NCI-H2227 (cell line): ENCODE data around the gene SRSF1.
"Not testable (repeated sequence)": the region's sequence is repeated elsewhere in the genome, so short reads cannot be mapped to it uniquely, and the experiment has no call there.

Experiments
- DNase-seq: peaks from one replicate; lab custom pipeline; 2025; ENCODE audit not compliant: unreplicated experiment; lab: John Stamatoyannopoulos, UW

Gene SRSF1

DNA sequence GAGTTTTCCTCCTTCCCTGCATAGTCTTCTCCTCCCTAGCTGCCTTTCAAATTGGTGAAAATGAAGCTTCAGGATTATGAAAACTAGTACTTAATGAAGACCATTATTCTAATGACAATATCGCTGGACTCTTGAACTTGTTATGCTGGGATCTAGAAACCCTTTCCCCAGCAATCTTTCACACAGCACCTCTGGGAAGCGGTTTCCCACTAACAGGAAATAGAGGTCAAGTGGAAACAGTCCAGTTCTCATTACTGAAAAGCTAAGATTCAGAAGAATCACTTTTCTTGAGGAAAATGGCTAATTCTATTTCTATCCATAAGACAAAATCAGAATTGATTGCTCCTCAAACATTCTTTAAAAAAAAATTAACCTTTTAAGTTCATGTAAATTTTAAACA lies 17.0 kb downstream of the SRSF1 start:
- DNase-seq: no peak

DNA sequence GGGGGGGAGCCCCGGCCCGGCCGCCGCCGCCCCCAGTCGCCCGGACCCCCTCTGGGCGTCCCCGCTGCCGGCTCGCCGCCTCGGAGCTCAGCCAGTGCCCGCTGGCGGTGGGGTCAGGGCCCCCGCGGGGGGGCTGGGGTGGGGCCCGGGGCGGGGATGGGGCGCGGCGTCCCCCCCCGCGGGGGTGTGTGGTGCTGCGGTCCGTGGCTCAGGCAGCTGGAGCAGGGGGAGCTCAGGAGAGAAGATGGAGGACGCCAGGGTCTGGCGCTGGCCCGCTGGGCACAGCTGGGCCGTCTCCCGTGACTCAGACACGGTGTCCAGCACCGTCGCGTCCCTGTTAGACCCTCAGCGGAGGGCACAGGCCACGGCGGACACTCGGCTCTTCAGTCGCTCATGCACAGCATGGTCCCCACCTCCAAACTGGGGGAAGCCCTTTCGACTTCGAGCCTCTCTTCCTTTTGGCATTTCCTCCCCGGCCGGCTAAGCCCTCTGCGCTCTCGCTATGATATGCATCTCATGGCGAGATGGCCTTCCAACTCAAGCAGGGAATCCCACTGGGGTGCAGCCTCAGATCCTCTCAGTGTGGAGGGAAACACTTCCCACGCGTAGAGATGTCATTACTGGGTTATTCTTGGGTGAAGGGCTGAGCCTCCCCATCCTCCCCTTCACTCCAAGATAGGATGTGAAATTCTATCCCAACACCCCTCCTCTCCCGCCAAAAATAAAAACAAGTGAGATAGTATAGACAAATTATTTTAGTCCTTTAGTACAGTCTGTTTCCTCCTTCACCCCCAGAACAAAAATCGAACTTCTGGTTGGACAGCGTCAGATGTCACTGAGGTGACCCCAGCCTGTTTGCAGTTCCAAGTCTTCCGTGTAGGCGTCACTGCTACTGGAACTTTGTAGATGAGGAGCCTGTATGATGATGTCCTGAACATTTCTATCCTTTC lies 18.5 kb downstream of the SRSF1 start:
- DNase-seq: peak; percentile 88

DNA sequence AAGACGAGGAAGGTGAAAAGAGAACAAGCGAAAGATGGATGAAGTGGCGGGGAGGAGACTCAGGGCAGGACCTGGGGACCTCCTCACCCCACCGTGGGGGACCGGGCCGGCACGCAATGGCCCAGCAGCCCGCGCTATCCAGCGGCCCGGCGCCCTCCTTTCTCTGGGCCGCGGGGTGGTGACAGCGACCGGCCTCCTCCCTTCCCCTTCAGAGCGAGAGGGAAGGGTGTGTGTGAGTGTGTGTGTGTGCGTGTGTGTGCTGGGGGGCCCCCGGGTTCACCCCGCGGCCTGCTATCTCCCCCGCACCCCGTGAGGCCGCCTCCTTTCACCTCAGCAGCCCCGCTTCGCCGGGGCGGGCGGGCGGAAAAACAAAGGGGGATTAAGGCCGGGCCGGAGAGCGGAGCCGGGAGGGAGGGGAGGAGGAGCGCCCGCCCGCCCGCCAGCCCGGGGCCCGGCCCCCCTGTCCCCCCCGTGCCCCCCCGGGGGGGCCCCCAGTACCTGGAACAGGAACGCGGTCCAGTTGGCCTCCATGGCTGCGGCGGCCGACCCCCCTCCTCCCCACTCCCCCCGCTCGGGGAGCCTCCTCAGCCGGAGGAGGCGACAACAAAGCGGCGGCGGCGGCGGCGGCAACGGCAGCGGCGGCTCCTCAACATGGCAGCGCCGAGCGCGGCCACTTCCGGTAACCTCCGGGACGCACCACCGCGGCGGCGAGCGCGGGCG lies 19.3 kb downstream of the SRSF1 start, which contains the start of gene VEZF1:
Gene VEZF1 (minus strand): TSS at position 674 of the 720 bp plus-strand sequence. CDS start 143 bp downstream, at position 531.
- peak; percentile 88 for DNase-seq

DNA sequence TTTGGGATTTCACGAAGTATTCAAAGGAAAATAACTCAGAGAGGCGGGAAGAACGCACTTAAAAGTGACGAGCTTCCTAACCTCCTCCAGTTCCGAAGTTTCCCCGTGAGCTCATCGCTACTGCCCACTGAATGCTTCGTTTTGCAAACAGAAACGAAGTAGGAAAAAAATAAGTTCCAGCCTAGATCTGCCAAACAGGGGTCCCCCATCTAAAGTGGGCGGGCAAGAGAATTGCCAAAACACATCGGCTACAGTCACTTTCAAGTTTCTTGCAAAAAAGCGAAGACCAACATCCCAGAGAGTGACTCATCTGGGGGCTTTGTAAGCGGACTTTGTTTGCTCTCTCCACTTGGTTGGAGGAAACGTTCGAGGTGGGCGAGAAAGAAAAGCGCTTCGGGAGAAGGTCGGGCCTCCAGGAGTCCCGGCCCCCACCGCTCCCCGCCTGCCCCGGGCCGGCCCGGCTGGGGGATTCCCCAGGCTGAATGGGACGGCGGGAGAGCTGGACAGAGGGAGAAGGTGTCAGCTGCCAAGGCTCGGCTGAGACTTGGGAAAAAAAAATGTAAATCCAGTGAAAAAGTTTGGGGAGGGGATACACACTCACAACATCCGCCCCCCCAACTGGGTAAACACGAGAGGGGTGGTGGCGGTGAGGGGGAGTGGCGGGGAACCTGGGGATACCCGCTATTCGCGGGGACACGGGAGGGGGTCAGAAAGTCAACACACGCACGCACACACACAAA lies 20.0 kb downstream of the SRSF1 start:
- DNase-seq: peak; percentile 40

DNA sequence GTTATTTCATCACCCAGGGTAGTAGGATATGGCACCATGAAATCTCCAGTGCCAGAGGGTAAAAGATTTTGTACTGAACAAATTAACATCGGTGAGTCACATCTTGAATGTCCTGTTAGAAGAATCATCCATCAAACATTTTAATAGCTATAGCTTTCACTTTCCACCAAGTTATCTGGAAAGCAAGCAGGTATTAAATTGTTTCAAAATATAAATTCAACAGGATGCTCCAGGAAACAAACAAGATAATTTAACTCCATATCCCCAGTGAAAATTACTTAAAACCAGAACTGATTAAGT lies 21.4 kb downstream of the SRSF1 start:
- no peak for DNase-seq

DNA sequence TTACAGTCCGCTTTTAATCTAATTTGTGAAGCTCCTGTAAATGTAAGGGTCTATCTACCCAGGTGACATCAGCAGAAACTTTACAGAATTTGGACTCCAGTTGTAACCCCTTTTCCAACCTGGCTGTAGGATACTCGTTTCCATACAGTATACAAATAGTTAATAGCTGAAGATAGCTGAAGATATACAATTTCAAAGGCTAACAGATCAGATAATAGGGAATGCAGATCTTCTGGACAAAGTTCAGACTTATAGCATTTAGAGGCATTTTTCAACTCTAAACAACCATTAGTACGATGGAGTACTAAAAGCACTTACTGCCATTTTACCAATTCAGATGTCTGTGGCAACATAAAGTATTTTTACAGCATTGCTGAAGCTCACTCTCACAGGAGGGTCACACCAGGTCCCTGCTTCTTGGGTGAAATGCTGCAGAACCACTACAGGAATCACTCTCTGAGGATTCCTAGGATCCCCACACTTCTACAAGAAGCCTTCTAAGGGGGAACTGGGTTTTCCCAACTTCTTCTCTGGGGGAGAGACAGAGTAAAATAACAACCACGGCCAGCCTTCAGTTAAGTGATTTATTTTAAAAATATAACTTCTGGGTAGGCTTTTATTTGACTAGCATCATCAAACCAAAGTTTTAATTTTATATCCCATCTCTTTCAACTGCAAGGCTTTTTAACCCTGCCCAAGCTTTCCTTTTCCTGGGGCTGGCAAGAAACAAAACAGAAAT lies 21.9 kb downstream of the SRSF1 start:
- no peak for DNase-seq

DNA sequence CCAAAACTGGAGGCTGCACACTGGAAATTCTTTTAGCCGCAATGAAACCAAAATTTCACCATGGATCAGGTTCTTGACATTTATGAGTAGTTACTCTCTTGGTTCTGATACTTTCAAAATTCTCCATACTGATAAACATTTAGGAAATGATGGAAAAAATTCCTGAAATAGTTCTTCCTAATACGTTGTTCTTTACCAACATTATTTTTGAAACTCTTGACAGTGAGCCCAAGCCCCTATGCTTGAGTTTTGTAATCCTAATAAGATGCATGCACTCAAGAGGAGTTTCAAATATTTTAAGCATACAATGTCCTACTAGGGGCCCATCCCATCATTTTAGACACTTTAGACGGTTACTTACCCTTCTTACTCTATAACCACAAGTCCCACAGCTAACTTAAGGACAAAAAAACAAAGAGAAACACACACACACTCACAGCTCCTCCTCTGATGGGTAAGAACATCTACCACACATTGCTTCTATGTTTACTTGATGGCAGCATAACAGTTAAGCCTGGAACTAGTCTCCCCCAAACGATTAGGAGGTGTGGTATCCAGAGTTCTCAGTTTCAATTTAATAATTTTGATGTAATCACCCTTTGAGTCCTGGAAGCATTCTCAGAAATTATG lies 22.7 kb downstream of the SRSF1 start:
- DNase-seq: no peak

DNA sequence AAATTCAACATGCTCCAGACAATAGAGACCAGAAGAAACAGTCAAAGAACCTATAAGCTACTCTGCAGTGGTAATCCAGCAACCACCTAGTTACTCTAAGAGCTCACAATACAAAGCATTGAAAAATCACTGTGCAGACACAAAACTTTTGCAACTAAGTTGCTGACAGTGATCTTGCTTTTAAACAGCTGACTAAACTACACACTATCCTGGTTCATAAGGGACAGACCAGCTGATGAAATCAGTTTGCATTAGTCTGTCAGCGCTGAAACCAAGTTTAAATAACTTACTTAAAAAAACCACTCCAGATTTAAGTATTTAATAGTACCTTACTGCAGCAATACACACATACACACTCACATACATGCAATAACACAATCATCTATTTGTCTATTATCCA lies 23.6 kb downstream of the SRSF1 start:
- DNase-seq: no peak

DNA sequence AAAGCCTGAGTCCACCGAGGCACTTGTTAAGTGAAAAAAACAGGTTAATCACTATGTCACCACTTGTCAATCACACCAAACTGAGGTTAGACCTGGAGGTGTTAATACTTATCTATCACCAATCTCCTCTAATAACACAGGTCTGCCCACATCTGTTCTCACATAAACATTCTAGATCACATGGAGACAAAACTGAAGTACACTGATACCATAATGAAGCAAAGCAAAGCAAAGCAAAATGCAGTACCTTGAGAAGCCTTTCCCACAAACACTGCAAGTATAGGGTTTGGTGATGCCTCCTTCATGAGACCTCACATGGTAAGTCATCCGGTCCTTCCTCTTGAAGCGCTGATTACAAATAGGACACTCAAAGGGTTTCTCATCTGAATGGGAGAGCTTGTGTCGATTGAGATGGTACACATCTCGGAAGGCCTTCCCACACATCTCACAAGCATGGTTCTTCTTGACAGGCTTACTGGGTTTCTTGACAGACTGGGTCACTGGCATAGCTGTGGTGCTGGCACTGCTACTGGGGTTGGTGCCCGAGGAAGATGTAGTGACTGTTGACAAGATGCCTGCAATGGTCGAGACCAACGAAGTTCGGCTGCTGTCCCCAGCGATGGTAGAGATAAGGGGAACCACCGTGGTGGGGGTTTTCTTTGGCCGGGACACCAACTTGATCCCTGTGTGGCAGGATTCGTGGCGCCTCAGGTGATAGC lies 24.4 kb downstream of the SRSF1 start:
- DNase-seq: no peak

DNA sequence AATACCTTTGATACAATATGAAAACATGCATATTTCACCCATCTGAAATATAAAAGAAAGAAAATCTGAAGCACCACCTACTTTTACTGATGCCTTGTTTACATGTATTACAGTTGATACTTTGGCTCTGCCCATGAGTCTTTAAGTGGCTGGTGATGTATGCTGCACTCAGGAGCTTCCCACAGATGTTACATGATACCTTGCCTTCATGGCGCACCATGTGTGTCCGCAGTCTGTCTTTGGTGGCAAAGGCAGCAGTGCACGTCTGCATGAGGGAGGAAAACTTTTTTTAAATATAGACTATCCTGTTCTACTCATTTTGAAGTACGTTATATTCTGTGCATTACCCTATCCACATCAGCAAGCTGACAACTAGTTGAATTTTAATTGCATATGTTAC lies 26.5 kb downstream of the SRSF1 start:
- no peak for DNase-seq

DNA sequence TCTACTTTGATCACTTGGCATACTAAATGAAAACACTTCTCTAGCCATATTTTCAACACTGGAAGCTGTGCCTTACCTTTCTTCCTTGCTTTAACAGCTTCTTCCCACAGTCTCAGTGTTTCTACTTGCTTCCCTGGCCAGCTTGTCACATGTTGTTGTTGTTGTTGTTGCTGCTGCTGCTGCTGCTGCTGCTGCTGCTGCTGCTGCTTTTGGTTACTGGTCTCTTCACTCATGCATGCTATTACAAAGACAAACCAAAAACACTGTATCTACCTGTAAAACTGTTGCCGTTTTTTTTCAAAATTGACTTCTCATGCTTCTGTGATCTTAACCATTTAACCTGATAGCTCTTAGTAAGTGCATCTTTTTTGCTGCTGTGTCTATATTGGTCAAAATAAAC lies 28.0 kb downstream of the SRSF1 start:
- DNase-seq: no peak

DNA sequence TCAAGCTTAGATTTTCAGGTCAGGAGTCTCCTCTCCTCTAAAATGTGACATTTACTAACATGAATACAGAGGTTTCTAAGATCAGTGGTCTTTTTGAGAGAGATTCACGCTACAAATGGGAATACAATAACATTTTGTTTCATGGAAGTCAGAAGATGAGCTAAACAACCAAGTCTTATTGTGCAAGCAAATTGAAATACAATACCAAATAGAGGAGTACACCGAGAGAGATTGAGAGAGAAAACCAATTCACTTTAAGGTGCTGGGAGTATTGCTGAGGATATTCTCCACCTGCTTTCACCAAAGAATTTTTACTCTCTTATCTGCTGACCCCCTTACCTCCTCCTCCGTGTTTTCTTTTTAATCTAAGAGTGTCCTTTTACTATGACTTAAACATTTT lies 30.5 kb downstream of the SRSF1 start:
- no peak for DNase-seq

DNA sequence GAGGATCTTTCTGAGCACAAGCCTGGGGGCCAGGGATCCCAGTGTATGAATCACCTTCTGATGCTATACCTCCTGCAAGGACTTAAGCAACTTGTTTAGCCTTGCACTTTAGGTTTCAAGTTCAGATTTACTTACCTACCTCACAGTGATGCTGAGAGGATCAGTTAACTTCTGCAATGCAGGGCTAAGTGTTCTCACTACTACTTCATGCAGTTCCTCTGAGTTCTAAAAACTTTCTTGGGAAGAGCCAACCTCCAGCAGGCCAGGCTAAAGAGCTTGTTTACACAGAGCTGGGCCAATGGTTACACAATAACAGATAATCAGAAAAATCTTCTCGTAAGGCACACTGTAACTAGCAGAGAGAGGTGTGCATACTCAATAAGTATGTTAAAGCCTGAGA lies 32.0 kb downstream of the SRSF1 start:
- no peak for DNase-seq

DNA sequence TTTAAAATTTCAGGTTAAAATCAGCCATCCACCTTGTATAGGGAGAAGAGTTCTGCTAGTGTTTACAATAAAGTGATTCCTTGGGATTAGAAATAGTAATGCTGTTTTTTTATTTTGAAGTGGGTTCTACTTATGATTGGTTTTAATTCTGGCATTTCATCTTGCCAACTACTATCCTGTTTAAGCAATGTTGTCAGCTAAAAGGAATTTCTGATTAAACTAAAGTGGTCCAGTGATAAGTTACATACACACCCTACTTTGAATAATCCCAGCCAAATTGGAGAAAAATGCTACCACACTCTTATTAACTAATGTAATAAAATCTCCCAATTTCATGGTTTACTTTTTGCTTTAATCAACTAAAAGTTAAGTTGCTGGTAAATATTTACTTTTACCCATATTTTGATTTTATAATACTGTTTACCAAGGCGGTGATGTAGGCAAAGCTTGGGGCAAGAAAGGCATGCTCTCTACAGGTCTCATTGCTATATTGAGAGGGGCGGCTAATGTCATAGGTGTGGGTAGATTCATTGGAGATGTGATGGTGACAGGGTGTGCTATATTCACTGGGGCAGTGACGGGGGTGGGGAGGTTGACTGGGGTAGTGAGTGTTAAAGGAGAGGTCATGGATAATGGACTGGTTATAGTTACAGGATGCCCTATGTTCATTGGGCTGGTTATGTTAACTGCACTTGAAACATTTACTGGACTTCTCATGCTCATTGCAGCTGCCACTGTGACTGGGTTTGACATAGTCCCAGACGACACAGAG lies 32.8 kb downstream of the SRSF1 start:
- DNase-seq: not testable (repeated sequence)

DNA sequence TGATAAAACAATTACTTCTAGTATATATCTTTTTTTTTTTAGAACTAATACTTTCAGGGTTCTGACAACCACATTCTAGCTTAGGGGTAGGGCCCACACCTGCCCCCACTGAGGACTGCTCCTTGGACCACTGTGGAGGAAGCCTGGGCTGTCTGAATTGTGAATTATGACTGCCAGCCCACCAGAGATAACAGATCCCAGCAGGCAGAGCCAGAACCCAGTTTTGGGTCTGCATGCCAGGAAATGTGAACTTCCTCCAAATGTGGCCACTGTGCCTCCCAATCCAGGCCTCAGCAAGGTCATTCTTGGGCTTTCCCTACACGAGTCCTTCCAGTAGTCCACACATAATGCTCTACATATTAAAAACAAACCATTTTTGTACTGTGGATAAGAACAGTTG lies 34.9 kb downstream of the SRSF1 start:
- DNase-seq: no peak

DNA sequence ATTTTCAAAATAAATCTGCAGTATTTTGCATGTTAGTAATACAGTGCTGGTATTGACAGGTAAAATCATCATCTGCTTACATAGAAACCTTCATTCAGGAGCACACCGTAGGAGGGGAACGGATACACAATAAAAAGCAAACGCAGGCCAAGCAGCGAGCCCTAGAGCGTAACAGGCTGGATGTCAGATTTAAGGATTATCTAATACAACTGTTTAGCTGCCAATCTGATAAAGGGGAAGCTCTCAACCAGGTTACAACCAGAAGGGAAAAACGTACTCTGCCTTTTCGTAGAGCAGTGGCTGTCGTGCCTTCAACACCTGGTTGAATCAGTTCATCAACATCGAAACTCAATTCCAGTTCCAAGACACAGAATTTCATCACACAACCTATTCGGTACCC lies 35.5 kb downstream of the SRSF1 start:
- DNase-seq: no peak

DNA sequence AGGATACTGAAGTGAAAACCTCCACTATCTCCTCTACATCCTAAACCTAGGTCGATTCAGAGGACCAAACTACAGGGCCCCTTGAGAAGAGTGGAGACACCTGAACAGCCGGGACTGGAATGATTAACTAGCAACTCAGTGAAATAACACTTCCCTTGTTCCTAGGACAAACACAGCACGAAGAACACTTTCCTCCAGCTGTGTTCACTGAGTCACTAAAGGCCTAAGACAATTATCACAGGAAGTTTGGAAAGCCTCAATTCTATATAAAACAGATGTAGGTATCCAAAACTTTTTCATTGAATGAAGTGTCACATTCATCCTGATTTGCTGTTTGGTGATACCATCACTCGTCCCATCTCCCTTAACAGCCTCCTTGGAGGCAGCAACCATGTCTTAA lies 36.3 kb downstream of the SRSF1 start:
- no peak for DNase-seq

DNA sequence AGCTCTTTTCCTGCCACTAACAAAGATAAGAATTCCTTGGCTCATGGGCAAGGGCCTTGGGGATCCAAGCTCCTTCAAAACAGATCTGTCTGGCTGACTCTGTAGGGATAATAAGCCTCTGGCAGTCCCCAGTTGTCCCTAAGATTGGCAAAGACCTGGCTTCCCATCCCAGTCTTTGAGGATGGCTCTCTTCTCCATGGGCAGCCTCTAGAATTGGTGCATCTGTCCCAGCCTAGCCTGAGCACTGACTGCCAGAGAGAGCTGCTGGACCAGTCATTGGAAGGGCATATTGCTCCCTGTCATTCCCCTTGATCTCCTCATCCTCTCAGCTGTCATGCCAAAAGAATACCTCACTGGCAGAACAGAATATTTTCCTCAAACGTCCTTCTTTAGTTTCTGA lies 38.6 kb downstream of the SRSF1 start:
- DNase-seq: no peak

DNA sequence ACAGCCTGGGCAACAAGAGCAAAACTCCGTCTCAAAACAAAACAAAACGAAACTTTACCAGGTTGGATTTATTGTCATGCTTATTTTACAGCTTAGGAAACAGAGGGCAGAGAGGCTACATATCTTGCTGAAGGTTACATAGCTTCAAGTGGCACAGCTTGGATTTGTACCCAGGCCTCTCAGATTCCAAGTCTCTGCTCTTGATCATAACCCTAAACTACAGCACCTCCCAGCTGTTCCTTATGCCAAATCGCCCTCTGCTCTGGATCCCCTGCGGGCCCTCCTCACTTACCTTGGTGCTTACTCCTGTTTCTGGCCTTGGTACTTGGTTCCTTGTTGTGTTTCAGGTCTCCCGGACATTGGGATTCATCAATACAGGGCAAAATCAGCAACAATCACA lies 40.2 kb downstream of the SRSF1 start:
- no peak for DNase-seq
